H9 (cell line): ENCODE measurements around the gene TSSC4. TPM values are rescaled to one million over a fixed set of nuclear protein-coding genes. Genes with fewer than 3 reads are reported as not detected.

Source experiments
- DNase-seq: peaks from one replicate; pipeline ENCODE4 v3.0.0-alpha.2; 2017
- H2AFZ ChIP-seq: one replicate; pipeline ENCODE4 v1.6.1; 2013; ENCODE audit warnings: mild to moderate bottlenecking, low read length, control low read depth, moderate library complexity
- H2AK5ac ChIP-seq: 2 replicates; pipeline ENCODE4 v1.6.1; 2013; ENCODE audit warnings: low read length, control low read depth, mixed read lengths; ENCODE audit not compliant: insufficient read length
- H2BK120ac ChIP-seq: one replicate; pipeline ENCODE4 v1.6.1; 2013; ENCODE audit warnings: low read depth, mild to moderate bottlenecking, low read length, control low read depth, inconsistent platforms; ENCODE audit not compliant: poor library complexity, severe bottlenecking
- H2BK12ac ChIP-seq: 2 replicates; pipeline ENCODE4 v1.6.1; 2013; ENCODE audit warnings: low read length, control low read depth, mixed read lengths, low read depth; ENCODE audit not compliant: insufficient read length
- H2BK15ac ChIP-seq: 2 replicates; pipeline ENCODE4 v1.6.1; 2013; ENCODE audit warnings: low read depth, low read length, control low read depth
- H2BK20ac ChIP-seq: one replicate; pipeline ENCODE4 v1.6.1; 2013; ENCODE audit warnings: low read depth, mild to moderate bottlenecking, low read length, control low read depth, inconsistent platforms; ENCODE audit not compliant: poor library complexity, severe bottlenecking
- H2BK5ac ChIP-seq: 2 replicates; pipeline ENCODE4 v1.6.1; 2013; ENCODE audit warnings: low read length, control low read depth, mixed read lengths; ENCODE audit not compliant: insufficient read length
- H3K14ac ChIP-seq: 2 replicates; pipeline ENCODE4 v1.6.1; 2013; ENCODE audit warnings: low read length, control low read depth; ENCODE audit not compliant: insufficient read depth
- H3K18ac ChIP-seq: 2 replicates; pipeline ENCODE4 v1.6.1; 2013; ENCODE audit warnings: low read depth, mild to moderate bottlenecking, mixed read lengths, low read length, control low read depth; ENCODE audit not compliant: insufficient read length
- H3K23ac ChIP-seq: 2 replicates; pipeline ENCODE4 v1.6.1; 2013; ENCODE audit warnings: low read length, control low read depth, mixed read lengths, low read depth; ENCODE audit not compliant: insufficient read length
- H3K23me2 ChIP-seq: 2 replicates; pipeline ENCODE4 v1.6.1; 2013; ENCODE audit warnings: low read depth, mild to moderate bottlenecking, mixed read lengths, low read length, control low read depth; ENCODE audit not compliant: insufficient read length, poor library complexity, severe bottlenecking
- H3K27ac ChIP-seq: 2 replicates; pipeline ENCODE4 v1.5.1; 2013; ENCODE audit warnings: low read length, control low read depth, mixed read lengths, low read depth; ENCODE audit not compliant: insufficient read length
- H3K27me3 ChIP-seq: 2 replicates; pipeline ENCODE4 v1.6.1; 2013; ENCODE audit warnings: low read length, control low read depth, inconsistent platforms; ENCODE audit not compliant: insufficient read depth
- H3K4ac ChIP-seq: 2 replicates; pipeline ENCODE4 v1.6.1; 2013; ENCODE audit warnings: low read depth, mild to moderate bottlenecking, control low read depth, inconsistent platforms, low read length, moderate library complexity
- H3K4me1 ChIP-seq: 2 replicates; pipeline ENCODE4 v1.6.1; 2013; ENCODE audit warnings: low read length, control low read depth, inconsistent platforms; ENCODE audit not compliant: insufficient read depth
- H3K4me2 ChIP-seq: 2 replicates; pipeline ENCODE4 v1.6.1; 2013; ENCODE audit warnings: low read length, control low read depth, mixed read lengths; ENCODE audit not compliant: insufficient read length, insufficient read depth
- H3K56ac ChIP-seq: 2 replicates; pipeline ENCODE4 v1.6.1; 2013; ENCODE audit warnings: low read depth, mild to moderate bottlenecking, mixed read lengths, low read length, control low read depth; ENCODE audit not compliant: insufficient read length
- H3K79me1 ChIP-seq: 2 replicates; pipeline ENCODE4 v1.6.1; 2013; ENCODE audit warnings: low read depth, mild to moderate bottlenecking, moderate library complexity, low read length, control low read depth, inconsistent platforms; ENCODE audit not compliant: insufficient read depth, poor library complexity, severe bottlenecking
- H3K79me2 ChIP-seq: 2 replicates; pipeline ENCODE4 v1.6.1; 2013; ENCODE audit warnings: low read length, control low read depth, inconsistent platforms; ENCODE audit not compliant: insufficient read depth
- H3K9ac ChIP-seq: 2 replicates; pipeline ENCODE4 v1.6.1; 2013; ENCODE audit warnings: low read length, control low read depth, mixed read lengths; ENCODE audit not compliant: insufficient read length; ENCODE audit errors: extremely low read depth
- H3K9me3 ChIP-seq: one replicate; pipeline ENCODE4 v1.6.1; 2013; ENCODE audit warnings: low read depth, low read length, inconsistent platforms; ENCODE audit not compliant: control insufficient read depth
- H3T11ph ChIP-seq: one replicate; pipeline ENCODE4 v1.6.1; 2013; ENCODE audit warnings: mild to moderate bottlenecking, low read length, control low read depth, inconsistent platforms
- H4K20me1 ChIP-seq: one replicate; pipeline ENCODE4 v1.6.1; 2013; ENCODE audit not compliant: control insufficient read depth, insufficient read length, insufficient read depth
- H4K5ac ChIP-seq: 2 replicates; pipeline ENCODE4 v1.6.1; 2013; ENCODE audit warnings: low read depth, mild to moderate bottlenecking, mixed read lengths, low read length, control low read depth; ENCODE audit not compliant: insufficient read length
- H4K8ac ChIP-seq: replicated peaks from 2 replicates; pipeline ENCODE4 v1.6.1; 2013; ENCODE audit warnings: low read length, control low read depth, mixed read lengths, low read depth; ENCODE audit not compliant: insufficient read length
- H4K91ac ChIP-seq: 2 replicates; pipeline ENCODE4 v1.6.1; 2013; ENCODE audit warnings: low read depth, mild to moderate bottlenecking, moderate library complexity, mixed read lengths, low read length, control low read depth; ENCODE audit not compliant: insufficient read length
- H3K27ac Mint-ChIP-seq, 3 experiments: 2 replicates in 2 of 3; 3 replicates in 1 of 3; pipeline ENCODE4 v1.8.0; 2020 to 2021; ENCODE audit warnings: mixed read lengths in 3 of 3, mild to moderate bottlenecking in 1 of 3, moderate library complexity in 1 of 3
- H3K27me3 Mint-ChIP-seq: 2 replicates; pipeline ENCODE4 v1.8.0; 2021; ENCODE audit warnings: low read depth, mild to moderate bottlenecking, moderate library complexity, mixed read lengths
- H3K36me3 Mint-ChIP-seq, 3 experiments: 2 replicates in 2 of 3; 3 replicates in 1 of 3; pipeline ENCODE4 v1.8.0; 2020 to 2021; ENCODE audit warnings: low read depth in 3 of 3, mixed read lengths in 3 of 3; ENCODE audit not compliant: insufficient read depth in 1 of 3
- H3K4me1 Mint-ChIP-seq, 2 experiments: 2 replicates each; pipeline ENCODE4 v1.8.0; 2020; ENCODE audit warnings: mixed read lengths in 2 of 2
- H3K4me3 Mint-ChIP-seq, 2 experiments: 2 replicates in 1 of 2; 3 replicates in 1 of 2; pipeline ENCODE4 v1.8.0; 2020 to 2021; ENCODE audit warnings: mild to moderate bottlenecking in 2 of 2, mixed read lengths in 2 of 2, moderate library complexity in 1 of 2
- H3K9me3 Mint-ChIP-seq, 2 experiments: 2 replicates in 1 of 2; 3 replicates in 1 of 2; pipeline ENCODE4 v1.8.0; 2020; ENCODE audit warnings: mild to moderate bottlenecking in 2 of 2, mixed read lengths in 2 of 2, moderate library complexity in 1 of 2
- WGBS: extraction: QIAGEN DNeasy Blood & Tissue Kit; methylation state at CpG from one replicate; pipeline ENCODE4 v1.1.7; 2013; ENCODE audit warnings: missing lambda C conversion rate, low lambda C conversion rate, mixed read lengths; ENCODE audit not compliant: insufficient read length; ENCODE audit errors: extremely low coverage; 5-methylcytosine and 5-hydroxymethylcytosine counted together
- total RNA-seq: library from RNA; stranded (reverse); gene quantifications from 2 replicates; pipeline ENCODE4 v1.2.1, GENCODE V29; 2021
- TF ChIP-seq, protein P1 (sequence below): fragments of 200-600 bp; sonication (generic); conservative IDR thresholded peaks from 3 replicates; pipeline ENCODE4 v1.8.0; 2021; ENCODE audit warnings: antibody characterized with exemption, mild to moderate bottlenecking

Gene TSSC4
- total RNA-seq, 1 experiment from 2014 or later: 51.0 TPM

DNA sequence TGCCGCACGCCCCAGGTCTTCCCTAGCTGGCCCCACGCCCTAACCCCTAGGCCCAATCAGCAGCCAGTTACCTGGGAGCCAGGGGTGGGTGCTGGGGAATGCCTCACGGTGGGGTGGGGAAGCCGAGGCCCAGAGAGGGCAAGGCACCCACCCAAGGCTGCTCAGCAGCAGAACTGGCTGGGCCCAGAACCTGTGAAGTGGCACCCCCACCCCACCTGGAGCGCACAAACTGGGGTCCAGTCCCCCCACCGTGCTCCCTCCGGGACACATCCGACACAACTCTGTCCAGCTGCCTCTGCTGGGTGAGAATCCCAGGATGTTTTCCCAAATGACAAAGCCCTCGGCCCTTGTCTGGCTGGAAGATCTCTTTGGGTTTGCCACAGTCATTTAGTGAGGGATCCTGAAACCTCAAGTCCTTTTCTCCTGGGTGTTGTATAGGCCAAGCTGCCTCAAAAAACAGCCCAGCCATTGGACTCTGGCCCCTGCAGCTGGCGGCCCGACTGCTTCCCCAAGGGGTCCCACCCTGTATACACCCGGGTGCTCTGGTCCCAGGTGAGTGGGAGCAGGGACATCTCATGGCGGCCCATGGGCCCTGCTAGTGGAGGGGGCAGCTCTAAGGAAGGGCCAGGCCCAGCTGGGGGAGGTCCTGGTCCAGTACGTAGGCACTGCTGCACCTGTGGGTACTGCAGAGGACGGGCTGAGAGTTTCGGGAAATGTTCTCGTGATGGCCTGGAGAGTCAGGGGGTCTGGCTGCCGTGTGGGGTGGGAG, 20.9 kb downstream of the TSSC4 start:
- Mint-ChIP-seq H3K27ac (no peak overlapping the region), H3K4me1 (no peaks in the 10 kb centered on the region; a peak in 1 of 4 replicates), H3K9me3 (no peaks in the 10 kb centered on the region; a peak in 1 of 5 replicates), H3K4me3 (no peak overlapping the region), H3K27me3 (peaks cover 12% of the 10 kb centered on the region), H3K36me3 (no peaks in the 10 kb centered on the region)
- H3K18ac ChIP-seq: no peak overlapping the region
- no peaks in the 10 kb centered on the region for H3K4me1 ChIP-seq
- no peak overlapping the region for H4K91ac ChIP-seq
- TF ChIP-seq, protein P1, sequence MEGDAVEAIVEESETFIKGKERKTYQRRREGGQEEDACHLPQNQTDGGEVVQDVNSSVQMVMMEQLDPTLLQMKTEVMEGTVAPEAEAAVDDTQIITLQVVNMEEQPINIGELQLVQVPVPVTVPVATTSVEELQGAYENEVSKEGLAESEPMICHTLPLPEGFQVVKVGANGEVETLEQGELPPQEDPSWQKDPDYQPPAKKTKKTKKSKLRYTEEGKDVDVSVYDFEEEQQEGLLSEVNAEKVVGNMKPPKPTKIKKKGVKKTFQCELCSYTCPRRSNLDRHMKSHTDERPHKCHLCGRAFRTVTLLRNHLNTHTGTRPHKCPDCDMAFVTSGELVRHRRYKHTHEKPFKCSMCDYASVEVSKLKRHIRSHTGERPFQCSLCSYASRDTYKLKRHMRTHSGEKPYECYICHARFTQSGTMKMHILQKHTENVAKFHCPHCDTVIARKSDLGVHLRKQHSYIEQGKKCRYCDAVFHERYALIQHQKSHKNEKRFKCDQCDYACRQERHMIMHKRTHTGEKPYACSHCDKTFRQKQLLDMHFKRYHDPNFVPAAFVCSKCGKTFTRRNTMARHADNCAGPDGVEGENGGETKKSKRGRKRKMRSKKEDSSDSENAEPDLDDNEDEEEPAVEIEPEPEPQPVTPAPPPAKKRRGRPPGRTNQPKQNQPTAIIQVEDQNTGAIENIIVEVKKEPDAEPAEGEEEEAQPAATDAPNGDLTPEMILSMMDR: no peak
- no peak overlapping the region for H3K4me2 ChIP-seq
- H3K14ac ChIP-seq: no peak overlapping the region
- H2BK120ac ChIP-seq: no peak overlapping the region
- no peaks in the 10 kb centered on the region for H3K27me3 ChIP-seq
- no peak overlapping the region for H3K23ac ChIP-seq
- no peak overlapping the region for H3K27ac ChIP-seq
- no CpG with 5 or more reads among the region's 19 CpGs for WGBS
- H3K23me2 ChIP-seq: no peaks in the 10 kb centered on the region
- H2BK20ac ChIP-seq: no peak overlapping the region
- no peaks in the 10 kb centered on the region for H3K9me3 ChIP-seq
- H2BK15ac ChIP-seq: no peak overlapping the region
- H3K79me2 ChIP-seq: no peaks in the 10 kb centered on the region
- H2BK12ac ChIP-seq: no peak overlapping the region
- no peak for DNase-seq
- no peak overlapping the region for H4K5ac ChIP-seq
- no peak overlapping the region for H3K56ac ChIP-seq
- H3K9ac ChIP-seq: no peak overlapping the region
- H3T11ph ChIP-seq: no peak overlapping the region
- H2BK5ac ChIP-seq: no peak overlapping the region
- no peak overlapping the region for H2AFZ ChIP-seq
- H2AK5ac ChIP-seq: no peak overlapping the region
- no peak overlapping the region for H4K8ac ChIP-seq
- no peaks in the 10 kb centered on the region for H3K79me1 ChIP-seq
- H3K4ac ChIP-seq: no peak overlapping the region
- H4K20me1 ChIP-seq: no peaks in the 10 kb centered on the region
